CD4-positive, alpha-beta T cell (primary cell): ENCODE measurements around the gene SLC25A42. TPM values are rescaled to one million over a fixed set of nuclear protein-coding genes. Genes with fewer than 3 reads are reported as not detected.

Experiments
- ATAC-seq: fragments of 200-7000 bp; cut with Tn5 transposase; one replicate; pipeline ENCODE4 v1.10.0; 2022; ENCODE audit warnings: mild to moderate bottlenecking; ENCODE audit not compliant: poor library complexity
- CTCF ChIA-PET: fragments of 350-600 bp; sonication (Branson Sonifier 250); formaldehyde crosslinking; loops from one replicate; lab custom pipeline; 2021; ENCODE audit warnings: antibody characterized with exemption, inconsistent platforms; lab: Charles Lee
- POLR2A ChIA-PET: fragments of 350-600 bp; sonication (Branson Sonifier 250); formaldehyde crosslinking; loops from one replicate; lab custom pipeline; 2021; ENCODE audit warnings: antibody characterized with exemption, inconsistent platforms; lab: Charles Lee
- DNase-seq, 14 experiments: peaks; one replicate each; pipeline ENCODE4 v3.0.0-alpha.2; 2013 to 2020; ENCODE audit warnings: mixed read lengths in 2 of 14
- H3K27ac ChIP-seq, 2 donors: one replicate each; pipeline versions ENCODE4 v1.5.1 to v1.7.0; 2013; ENCODE audit warnings: low read length in 2 of 2, low read depth in 1 of 2, mild to moderate bottlenecking in 1 of 2
- H3K27me3 ChIP-seq, 2 experiments: 1 replicate in 1 of 2; 2 replicates in 1 of 2; pipeline versions ENCODE4 v1.6.1 to v1.7.0; 2013; ENCODE audit warnings: low read length in 2 of 2, control low read depth in 1 of 2, mild to moderate bottlenecking in 1 of 2, moderate library complexity in 1 of 2; ENCODE audit not compliant: insufficient read depth in 2 of 2, control insufficient read depth in 1 of 2
- H3K36me3 ChIP-seq: one replicate; pipeline ENCODE4 v1.6.1; 2013; ENCODE audit warnings: low read length, control low read depth; ENCODE audit not compliant: insufficient read depth
- H3K4me1 ChIP-seq: one replicate; pipeline ENCODE4 v1.6.1; 2013; ENCODE audit warnings: low read length, control low read depth; ENCODE audit not compliant: insufficient read depth
- H3K4me3 ChIP-seq: one replicate; pipeline ENCODE4 v1.5.1; 2013; ENCODE audit warnings: mild to moderate bottlenecking, low read length, moderate library complexity
- H3K9me3 ChIP-seq, 2 experiments: 1 replicate in 1 of 2; 2 replicates in 1 of 2; pipeline versions ENCODE4 v1.6.1 to v1.7.0; 2013; ENCODE audit warnings: low read length in 2 of 2, mild to moderate bottlenecking in 2 of 2, control low read depth in 1 of 2, moderate library complexity in 1 of 2; ENCODE audit not compliant: control insufficient read depth in 1 of 2, insufficient read depth in 1 of 2
- H3K27ac Mint-ChIP-seq: one replicate; pipeline ENCODE4 v1.8.0; 2020; ENCODE audit warnings: mixed read lengths
- H3K27me3 Mint-ChIP-seq: one replicate; pipeline ENCODE4 v1.8.0; 2021; ENCODE audit warnings: mixed read lengths
- H3K36me3 Mint-ChIP-seq: one replicate; pipeline ENCODE4 v1.8.0; 2021; ENCODE audit warnings: low read depth, mixed read lengths
- H3K4me1 Mint-ChIP-seq: one replicate; pipeline ENCODE4 v1.8.0; 2021; ENCODE audit warnings: low read depth, mixed read lengths
- H3K4me3 Mint-ChIP-seq: one replicate; pipeline ENCODE4 v1.8.0; 2020; ENCODE audit warnings: mild to moderate bottlenecking, mixed read lengths
- H3K9me3 Mint-ChIP-seq: one replicate; pipeline ENCODE4 v1.8.0; 2020; ENCODE audit warnings: mixed read lengths
- intact Hi-C, 2 experiments: fragments of 100-400 bp; cut with DNase I in 1 of 2; cut with micrococcal nuclease in 1 of 2; formaldehyde crosslinking; loops; one replicate each; pipeline versions ENCODE4 v1.15.1 to v1.9.0; 2023 to 2025; cut with DNase I, micrococcal nuclease
- total RNA-seq, 174 experiments: library from RNA in 2 of 174; stranded (reverse) in 2 of 174; gene quantifications; one replicate each; pipeline ENCODE4 v1.2.3 and lab custom pipeline; 2021 to 2026
- TF ChIP-seq, protein P1 (sequence below): fragments of 200-600 bp; IDR thresholded peaks from one replicate; pipeline ENCODE4 v1.8.0; 2022; ENCODE audit warnings: antibody characterized with exemption, mild to moderate bottlenecking

SLC25A42 gene
- total RNA-seq, 2 experiments from 2014 or later, result 15.1 to 15.4 TPM

DNA sequence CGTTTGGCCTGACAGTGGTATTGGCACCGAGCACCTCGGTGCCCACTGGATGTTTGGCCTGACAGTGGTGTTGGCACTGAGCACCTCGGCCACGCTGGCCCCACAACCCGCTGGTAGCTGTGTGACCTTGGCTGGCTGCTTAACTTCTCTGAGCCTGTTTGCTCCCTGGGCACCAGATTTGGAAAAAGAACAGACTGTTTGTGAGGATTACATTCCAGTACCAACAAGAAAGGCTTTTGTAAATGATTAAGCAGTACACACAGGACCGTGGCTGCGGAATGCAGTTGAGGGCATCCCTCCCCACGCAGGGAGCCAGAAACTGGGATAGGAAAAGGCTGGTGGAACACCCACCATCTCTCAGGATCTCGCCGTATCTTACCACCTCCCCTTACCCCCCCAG lies 31.9 kb downstream of the SLC25A42 start:
- Mint-ChIP-seq H3K4me1 (no peaks in the 10 kb centered on the region), H3K27ac (no peak overlapping the region), H3K9me3 (no peaks in the 10 kb centered on the region), H3K4me3 (no peak overlapping the region), H3K27me3 (no peaks in the 10 kb centered on the region), H3K36me3 (peaks cover 28% of the 10 kb centered on the region)
- CTCF ChIA-PET, result no interaction called here
- no peak for DNase-seq
- intact Hi-C loops, result no loop called here
- Histone ChIP-seq H3K27me3 (no peaks in the 10 kb centered on the region), H3K4me1 (no peaks in the 10 kb centered on the region), H3K9me3 (no peaks in the 10 kb centered on the region), H3K27ac (no peak overlapping the region), H3K36me3 (peaks cover 29% of the 10 kb centered on the region), H3K4me3 (no peak overlapping the region)
- POLR2A ChIA-PET, result no interaction called here
- TF ChIP-seq, protein P1, sequence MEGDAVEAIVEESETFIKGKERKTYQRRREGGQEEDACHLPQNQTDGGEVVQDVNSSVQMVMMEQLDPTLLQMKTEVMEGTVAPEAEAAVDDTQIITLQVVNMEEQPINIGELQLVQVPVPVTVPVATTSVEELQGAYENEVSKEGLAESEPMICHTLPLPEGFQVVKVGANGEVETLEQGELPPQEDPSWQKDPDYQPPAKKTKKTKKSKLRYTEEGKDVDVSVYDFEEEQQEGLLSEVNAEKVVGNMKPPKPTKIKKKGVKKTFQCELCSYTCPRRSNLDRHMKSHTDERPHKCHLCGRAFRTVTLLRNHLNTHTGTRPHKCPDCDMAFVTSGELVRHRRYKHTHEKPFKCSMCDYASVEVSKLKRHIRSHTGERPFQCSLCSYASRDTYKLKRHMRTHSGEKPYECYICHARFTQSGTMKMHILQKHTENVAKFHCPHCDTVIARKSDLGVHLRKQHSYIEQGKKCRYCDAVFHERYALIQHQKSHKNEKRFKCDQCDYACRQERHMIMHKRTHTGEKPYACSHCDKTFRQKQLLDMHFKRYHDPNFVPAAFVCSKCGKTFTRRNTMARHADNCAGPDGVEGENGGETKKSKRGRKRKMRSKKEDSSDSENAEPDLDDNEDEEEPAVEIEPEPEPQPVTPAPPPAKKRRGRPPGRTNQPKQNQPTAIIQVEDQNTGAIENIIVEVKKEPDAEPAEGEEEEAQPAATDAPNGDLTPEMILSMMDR, result no peak
- no peak for ATAC-seq

DNA sequence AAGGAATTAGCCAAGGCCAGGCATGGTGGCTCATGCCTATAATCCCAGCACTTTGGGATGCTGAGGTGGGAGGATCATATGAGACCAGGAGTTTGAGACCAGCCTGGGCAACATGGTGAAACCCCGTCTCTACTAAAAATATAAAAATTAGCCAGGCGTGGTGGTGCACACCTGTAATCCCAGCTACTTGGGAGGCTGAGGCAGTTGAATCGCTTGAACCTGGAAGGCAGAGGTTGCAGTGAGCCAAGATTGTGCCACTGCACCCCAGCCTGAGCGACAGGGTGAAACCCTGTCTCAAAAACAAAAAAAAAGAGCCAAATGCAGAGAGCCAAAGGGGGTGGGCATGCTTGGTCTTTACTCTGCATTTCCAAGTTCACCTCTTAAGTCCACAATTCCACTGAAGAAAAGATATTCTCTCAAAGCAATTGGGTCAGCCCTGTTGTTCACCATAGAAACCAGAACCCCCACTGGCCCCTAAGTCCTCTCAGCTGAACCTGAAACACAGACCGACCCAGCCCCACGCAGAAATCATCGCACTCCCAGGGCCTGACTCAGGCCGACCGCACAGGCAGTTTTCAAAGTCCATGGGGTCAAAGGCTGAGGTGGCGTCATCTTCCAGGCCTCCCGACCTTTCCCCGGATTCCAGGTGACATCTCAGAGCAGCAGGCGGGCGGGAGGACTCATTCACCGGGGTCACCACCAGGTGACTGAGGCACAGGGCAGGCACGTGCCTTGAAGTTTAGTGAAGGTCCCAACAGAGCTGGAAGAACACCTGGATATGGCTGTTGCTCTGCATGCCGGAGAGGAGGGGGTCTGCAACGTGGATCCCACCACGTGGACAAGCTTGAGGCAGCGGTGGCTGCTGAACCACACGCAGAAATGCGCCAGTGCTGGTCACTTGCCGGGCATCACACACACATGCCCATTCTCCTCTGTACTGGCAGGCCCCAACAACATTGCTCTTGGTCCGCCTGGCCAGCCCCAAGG lies 33.1 kb downstream of the SLC25A42 start:
- ATAC-seq (no peak), DNase-seq (no peak)
- no peaks in the 10 kb centered on the region for H3K4me1 Mint-ChIP-seq
- no peaks in the 10 kb centered on the region for H3K9me3 ChIP-seq
- H3K4me3 Mint-ChIP-seq, result no peak overlapping the region
- intact Hi-C loops, result no loop called here
- H3K4me3 ChIP-seq, result no peak overlapping the region
- no peak overlapping the region for H3K27ac Mint-ChIP-seq
- H3K36me3 Mint-ChIP-seq, result peaks cover 29% of the 10 kb centered on the region
- no peaks in the 10 kb centered on the region for H3K27me3 ChIP-seq
- H3K27ac ChIP-seq, result no peak overlapping the region
- H3K4me1 ChIP-seq, result no peaks in the 10 kb centered on the region
- H3K27me3 Mint-ChIP-seq, result no peaks in the 10 kb centered on the region
- no peaks in the 10 kb centered on the region for H3K9me3 Mint-ChIP-seq
- ChIA-PET CTCF (no interaction called here), POLR2A (no interaction called here)
- peaks cover 36% of the 10 kb centered on the region for H3K36me3 ChIP-seq
- TF ChIP-seq, protein P1, result no peak

DNA sequence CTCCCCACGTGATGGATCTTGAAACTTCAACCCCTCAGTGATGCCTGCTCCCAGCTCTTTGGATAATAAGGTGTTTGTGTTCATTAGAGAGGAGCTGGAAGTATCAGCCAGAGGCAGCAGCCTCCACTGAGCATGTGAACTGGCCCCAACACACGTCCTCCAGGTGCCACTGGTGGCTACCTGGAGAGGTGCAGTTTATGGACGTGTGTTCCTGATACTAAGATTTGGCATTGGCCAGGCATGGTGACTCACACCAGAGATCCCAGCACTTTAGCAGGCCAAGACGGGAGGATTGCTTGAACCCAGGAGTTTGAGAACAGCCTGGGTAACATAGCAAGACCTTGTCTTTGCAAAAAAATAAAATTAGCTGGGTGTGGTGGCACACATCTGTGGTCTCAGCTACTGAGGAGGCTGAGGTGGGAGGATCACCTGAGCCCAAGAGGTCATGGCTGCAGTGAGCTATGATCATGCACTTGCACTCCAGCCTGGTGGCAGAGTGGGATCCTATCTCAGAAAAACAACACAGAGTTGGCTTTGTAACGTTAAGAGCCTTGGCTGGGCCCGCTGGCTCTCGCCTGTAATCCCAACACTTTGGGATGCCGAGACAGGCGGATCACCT lies 34.4 kb downstream of the SLC25A42 start:
- Mint-ChIP-seq H3K27ac (no peak overlapping the region), H3K4me1 (no peaks in the 10 kb centered on the region), H3K27me3 (no peaks in the 10 kb centered on the region), H3K9me3 (no peaks in the 10 kb centered on the region), H3K4me3 (no peak overlapping the region), H3K36me3 (peaks cover 29% of the 10 kb centered on the region)
- Histone ChIP-seq H3K27me3 (no peaks in the 10 kb centered on the region), H3K4me1 (no peaks in the 10 kb centered on the region), H3K4me3 (no peak overlapping the region), H3K27ac (no peak overlapping the region), H3K9me3 (no peaks in the 10 kb centered on the region), H3K36me3 (peaks cover 36% of the 10 kb centered on the region)
- intact Hi-C loops, result no loop called here
- DNase-seq (no peak), ATAC-seq (no peak)
- ChIA-PET CTCF (no interaction called here), POLR2A (no interaction called here)
- TF ChIP-seq, protein P1, result no peak
